Measurements from ENCODE around the gene RNF111. TPM values are rescaled to one million over a fixed set of nuclear protein-coding genes. Genes with fewer than 3 reads are reported as not detected.

Gene RNF111
- total and polyA plus RNA-seq, 7 donors = 7.6 to 28.6 (median 15.0) TPM

- Histone ChIP-seq H3K9me3 (peaks cover 0 to 2% (median 0%) of the 10 kb centered on the region in 4 donors), H3K4me1 (no peaks in the 10 kb centered on the region), H3K36me3 (peaks cover 7 to 24% (median 12%) of the 10 kb centered on the region in 4 donors), H3K27me3 (no peaks in the 10 kb centered on the region), H3K4me3 (no peak overlapping the region), H3K27ac (no peak overlapping the region)
- whole genome bisulfite sequencing, 2 donors = 90 to 94% methylated on average over 16 of the region's 16 CpGs
- intact Hi-C loops (cut with DNase I) = no loop called here
- TF ChIP-seq POLR2AphosphoS5 (IDR thresholded peaks at IDR 0.05) (no peak), CTCF (IDR thresholded peaks at IDR 0.05) (no peak), POLR2A (IDR thresholded peaks at IDR 0.05) (no peak), EP300 (IDR thresholded peaks at IDR 0.05) (no peak)
- no peak for DNase-seq
These were observed 144.0 kb downstream of the RNF111 start for GRCh38 chr15:59131456-59131855.

GRCh38 chr15:59131969-59132562 lies 144.6 kb downstream of the RNF111 start:
- H3K36me3 ChIP-seq = peaks cover 7 to 30% (median 18%) of the 10 kb centered on the region in 4 donors
- intact Hi-C loops (cut with DNase I) = no loop called here
- no peak overlapping the region for H3K4me3 ChIP-seq
- H3K27ac ChIP-seq = no peak overlapping the region
- no peak for DNase-seq
- H3K4me1 ChIP-seq = no peaks in the 10 kb centered on the region
- WGBS, 2 donors = 20 to 64% methylated on average over 3 of the region's 3 CpGs
- TF ChIP-seq POLR2A (IDR thresholded peaks at IDR 0.05) = no peak
- no peak for TF ChIP-seq EP300 (IDR thresholded peaks at IDR 0.05)
- no peak for TF ChIP-seq POLR2AphosphoS5 (IDR thresholded peaks at IDR 0.05)
- TF ChIP-seq CTCF (IDR thresholded peaks at IDR 0.05) = no peak
- peaks cover 0 to 2% (median 0%) of the 10 kb centered on the region in 4 donors for H3K9me3 ChIP-seq
- no peaks in the 10 kb centered on the region for H3K27me3 ChIP-seq

GRCh38 chr15:59133929-59134427 lies 146.5 kb downstream of the RNF111 start:
- H3K27ac ChIP-seq = no peak overlapping the region
- intact Hi-C loops (cut with DNase I) = no loop called here
- 97 to 98% methylated on average over 6 of the region's 6 CpGs for WGBS, 2 donors
- H3K4me1 ChIP-seq = no peaks in the 10 kb centered on the region
- no peak overlapping the region for H3K4me3 ChIP-seq
- H3K36me3 ChIP-seq = peaks cover 7 to 43% (median 22%) of the 10 kb centered on the region in 4 donors
- TF ChIP-seq CTCF (IDR thresholded peaks at IDR 0.05) (no peak), EP300 (IDR thresholded peaks at IDR 0.05) (no peak), POLR2A (IDR thresholded peaks at IDR 0.05) (no peak), POLR2AphosphoS5 (IDR thresholded peaks at IDR 0.05) (no peak)
- no peak for DNase-seq
- H3K9me3 ChIP-seq = no peaks in the 10 kb centered on the region
- no peaks in the 10 kb centered on the region for H3K27me3 ChIP-seq

GRCh38 chr15:59137566-59137965 lies 150.1 kb downstream of the RNF111 start:
- H3K4me3 ChIP-seq = no peak overlapping the region
- intact Hi-C loops (cut with DNase I) = no loop called here
- peaks cover 7 to 43% (median 22%) of the 10 kb centered on the region in 4 donors for H3K36me3 ChIP-seq
- no peak for TF ChIP-seq EP300 (IDR thresholded peaks at IDR 0.05)
- TF ChIP-seq POLR2A (IDR thresholded peaks at IDR 0.05) = no peak
- no peak for TF ChIP-seq CTCF (IDR thresholded peaks at IDR 0.05)
- no peak for TF ChIP-seq POLR2AphosphoS5 (IDR thresholded peaks at IDR 0.05)
- DNase-seq = no peak
- no peaks in the 10 kb centered on the region for H3K27me3 ChIP-seq
- 53 to 60% methylated on average over 2 of the region's 2 CpGs for WGBS, 2 donors
- H3K27ac ChIP-seq = no peak overlapping the region
- H3K9me3 ChIP-seq = no peaks in the 10 kb centered on the region
- H3K4me1 ChIP-seq = no peaks in the 10 kb centered on the region
